ENCODE results near the gene COX6A1.

Gene COX6A1

DNA sequence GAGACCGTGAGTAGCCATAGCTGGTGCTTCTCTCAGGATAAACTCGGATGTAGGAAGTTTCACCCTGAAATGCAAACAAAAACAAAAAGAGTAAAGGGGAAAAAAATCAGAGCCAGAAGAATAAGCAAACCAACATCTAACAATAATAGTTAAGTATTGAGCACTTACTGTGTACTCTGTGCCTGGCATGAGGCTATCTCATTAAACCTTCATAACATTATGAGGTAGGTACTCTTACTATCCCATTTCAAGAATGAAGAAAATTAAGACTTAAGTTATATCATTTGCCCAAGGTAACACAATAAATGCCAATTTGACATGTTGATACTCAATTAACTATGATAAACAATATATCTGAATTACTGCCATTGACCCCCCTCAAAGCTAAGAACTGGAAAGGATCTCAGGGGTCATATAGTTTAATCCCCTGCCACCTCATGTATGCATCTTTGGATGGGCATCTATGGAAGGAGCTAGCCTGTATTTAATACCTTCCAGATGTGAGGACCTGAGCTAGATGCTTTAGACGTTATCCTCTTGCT, 24.3 kb downstream of the COX6A1 start:
- H3K27me3 Mint-ChIP-seq = no peaks in the 10 kb centered on the region
- peaks cover 87% of the 10 kb centered on the region for H3K36me3 Mint-ChIP-seq (ENCODE audit: insufficient read depth)
- no peaks in the 10 kb centered on the region for H3K9me3 Mint-ChIP-seq
- no peak for ATAC-seq (replicated peaks; ENCODE audit: extremely low read depth, poor library complexity, severe bottlenecking)
- H3K27ac Mint-ChIP-seq (ENCODE audit: low read depth) = no peak overlapping the region
- no peak for DNase-seq (ENCODE audit: low spot score in 2 of 2)
- peaks cover 23% of the 10 kb centered on the region for H3K4me1 Mint-ChIP-seq
- H3K4me3 Mint-ChIP-seq = no peak overlapping the region

DNA sequence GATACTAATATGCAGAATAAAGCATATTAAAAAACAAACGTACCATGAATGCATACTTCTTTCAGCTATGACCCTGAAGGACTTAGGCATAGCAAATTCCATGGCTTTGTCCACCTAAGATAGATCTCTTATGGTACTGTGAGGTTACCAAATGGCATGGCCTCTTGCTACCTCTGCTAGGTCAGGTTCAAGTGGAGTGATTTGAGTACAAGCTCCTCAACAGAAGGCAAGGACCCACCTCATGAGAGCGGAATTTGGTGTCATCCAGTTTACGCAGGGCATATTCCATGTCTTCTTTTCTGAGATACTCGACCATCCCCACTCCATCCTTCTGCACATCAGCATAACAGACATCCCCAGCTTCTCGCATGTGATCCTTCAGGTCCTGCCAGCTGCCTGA, 25.8 kb downstream of the COX6A1 start:
- no peaks in the 10 kb centered on the region for H3K9me3 Mint-ChIP-seq
- no peak overlapping the region for H3K4me3 Mint-ChIP-seq
- peaks cover 37% of the 10 kb centered on the region for H3K4me1 Mint-ChIP-seq
- no peaks in the 10 kb centered on the region for H3K27me3 Mint-ChIP-seq
- H3K27ac Mint-ChIP-seq (ENCODE audit: low read depth) = no peak overlapping the region
- H3K36me3 Mint-ChIP-seq (ENCODE audit: insufficient read depth) = peaks cover 78% of the 10 kb centered on the region
- DNase-seq (ENCODE audit: low spot score in 2 of 2) (no peak), ATAC-seq (replicated peaks; ENCODE audit: extremely low read depth, poor library complexity, severe bottlenecking) (no peak)

DNA sequence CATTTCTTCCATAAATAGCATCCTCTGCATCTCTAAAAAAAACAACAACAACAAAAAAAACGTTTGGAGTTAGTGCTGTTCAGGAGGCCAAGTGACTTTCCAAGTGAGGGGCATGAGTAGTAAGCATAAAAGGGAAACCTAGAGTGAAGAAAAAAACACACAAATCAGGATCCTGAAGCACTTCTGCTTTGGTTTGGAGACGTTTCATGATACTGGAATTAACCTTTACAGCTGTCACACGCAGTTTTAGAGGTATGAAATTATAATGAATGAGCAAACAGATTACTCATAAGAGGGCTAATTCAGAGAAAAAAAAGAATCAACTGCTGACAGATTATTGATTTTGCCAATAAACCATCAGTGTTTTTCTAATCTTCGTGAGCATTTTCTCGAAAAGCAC, 27.8 kb downstream of the COX6A1 start:
- Mint-ChIP-seq H3K27me3 (no peaks in the 10 kb centered on the region), H3K9me3 (no peaks in the 10 kb centered on the region), H3K4me1 (peaks cover 37% of the 10 kb centered on the region), H3K27ac (ENCODE audit: low read depth) (no peak overlapping the region), H3K36me3 (ENCODE audit: insufficient read depth) (peaks cover 68% of the 10 kb centered on the region), H3K4me3 (no peak overlapping the region)
- ATAC-seq (replicated peaks; ENCODE audit: extremely low read depth, poor library complexity, severe bottlenecking) = no peak
- DNase-seq (ENCODE audit: low spot score in 2 of 2) = no peak

DNA sequence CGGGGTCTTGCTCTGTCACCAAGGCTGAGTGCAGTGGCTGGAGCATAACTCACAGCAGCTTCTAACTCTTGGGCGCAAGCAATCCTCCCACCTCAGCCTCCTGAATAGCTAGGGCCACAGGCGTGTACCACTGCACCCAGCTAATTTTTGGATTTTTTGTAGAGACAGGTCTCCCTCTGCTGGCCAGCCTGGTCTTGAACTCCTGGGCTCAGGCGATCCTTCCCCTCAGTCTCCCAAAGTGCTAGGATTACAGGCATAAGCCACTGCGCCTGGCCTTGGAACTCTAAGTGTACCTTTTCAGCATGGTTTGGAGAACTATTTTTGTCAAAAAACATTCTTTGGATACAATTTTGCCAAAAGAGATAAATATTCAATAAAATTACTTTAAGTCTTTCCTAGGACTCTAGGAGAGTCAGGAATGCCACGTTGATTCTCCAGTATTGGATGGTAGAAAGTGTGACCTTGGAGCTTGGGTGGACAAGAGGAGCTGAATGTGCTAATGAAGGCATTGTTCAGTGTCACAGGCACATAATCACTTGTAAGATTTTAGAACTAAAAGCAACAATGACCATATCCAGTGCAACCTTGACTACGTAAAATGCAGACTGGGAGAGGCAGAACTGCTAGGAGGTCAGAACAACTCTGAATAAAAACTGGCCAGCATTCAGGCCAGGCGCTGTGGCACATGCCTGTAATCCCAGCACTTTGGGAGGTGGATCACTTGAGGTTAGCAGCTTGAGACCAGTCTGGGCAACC, 28.8 kb downstream of the COX6A1 start:
- ATAC-seq (replicated peaks; ENCODE audit: extremely low read depth, poor library complexity, severe bottlenecking) = no peak
- Mint-ChIP-seq H3K27me3 (no peaks in the 10 kb centered on the region), H3K36me3 (ENCODE audit: insufficient read depth) (peaks cover 60% of the 10 kb centered on the region), H3K4me3 (no peak overlapping the region), H3K27ac (ENCODE audit: low read depth) (no peak overlapping the region), H3K9me3 (no peaks in the 10 kb centered on the region), H3K4me1 (peaks cover 38% of the 10 kb centered on the region)
- DNase-seq (ENCODE audit: low spot score in 2 of 2) = peak in 1 of 2 donors; percentile 27

DNA sequence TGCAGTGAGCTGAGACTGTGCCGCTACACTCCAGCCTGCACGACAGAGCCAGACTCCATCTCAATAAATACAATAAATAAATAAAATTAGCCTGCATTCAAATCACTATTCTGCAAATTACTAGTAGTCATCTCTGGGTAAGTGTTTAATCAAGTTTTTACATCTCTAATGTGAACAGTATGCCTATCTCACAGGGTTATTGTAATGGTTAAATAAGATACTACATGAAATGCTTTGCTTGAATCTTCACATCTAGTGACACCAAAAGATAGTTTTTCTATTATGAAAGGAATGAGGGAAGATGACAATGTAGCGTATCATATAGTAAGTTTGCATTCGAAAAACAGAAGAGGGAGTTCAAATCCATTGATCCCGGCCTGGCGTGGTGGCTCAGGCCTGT, 29.5 kb downstream of the COX6A1 start:
- DNase-seq (ENCODE audit: low spot score in 2 of 2) (no peak), ATAC-seq (replicated peaks; ENCODE audit: extremely low read depth, poor library complexity, severe bottlenecking) (no peak)
- no peaks in the 10 kb centered on the region for H3K9me3 Mint-ChIP-seq
- peaks cover 53% of the 10 kb centered on the region for H3K36me3 Mint-ChIP-seq (ENCODE audit: insufficient read depth)
- no peaks in the 10 kb centered on the region for H3K27me3 Mint-ChIP-seq
- peak overlapping the region; percentile 88 for H3K27ac Mint-ChIP-seq (ENCODE audit: low read depth)
- H3K4me3 Mint-ChIP-seq = peak overlapping the region; percentile 88
- H3K4me1 Mint-ChIP-seq = peaks cover 45% of the 10 kb centered on the region

DNA sequence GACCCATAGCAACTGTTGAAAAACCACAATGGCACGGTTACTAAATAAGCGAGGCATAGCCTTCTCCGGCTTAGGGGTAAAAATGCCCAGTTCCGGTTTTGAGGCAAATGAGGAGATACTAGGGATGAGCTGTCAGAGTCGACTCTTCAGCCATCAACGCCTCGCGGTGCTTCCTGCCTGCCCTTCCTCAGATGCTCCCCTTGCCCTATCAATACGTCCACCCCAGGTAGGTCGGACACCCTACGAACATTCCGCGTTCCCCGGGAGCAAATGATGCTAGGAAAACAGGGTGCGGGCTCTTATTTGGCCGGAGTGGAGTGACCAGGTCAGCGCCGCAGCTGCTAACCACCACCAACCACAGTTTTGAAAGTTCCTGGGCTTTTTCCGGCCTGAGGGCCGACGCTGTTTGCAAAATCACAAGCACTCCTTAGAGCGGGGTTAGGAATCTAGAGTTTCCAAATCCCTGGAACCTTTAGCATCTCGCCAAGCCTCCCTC, 30.5 kb downstream of the COX6A1 start:
- peaks cover 54% of the 10 kb centered on the region for H3K4me1 Mint-ChIP-seq
- H3K27ac Mint-ChIP-seq (ENCODE audit: low read depth) = peak overlapping the region; percentile 88
- H3K9me3 Mint-ChIP-seq = no peaks in the 10 kb centered on the region
- ATAC-seq (replicated peaks; ENCODE audit: extremely low read depth, poor library complexity, severe bottlenecking) (no peak), DNase-seq (ENCODE audit: low spot score in 2 of 2) (no peak)
- no peaks in the 10 kb centered on the region for H3K27me3 Mint-ChIP-seq
- peaks cover 46% of the 10 kb centered on the region for H3K36me3 Mint-ChIP-seq (ENCODE audit: insufficient read depth)
- peak overlapping the region; percentile 88 for H3K4me3 Mint-ChIP-seq

DNA sequence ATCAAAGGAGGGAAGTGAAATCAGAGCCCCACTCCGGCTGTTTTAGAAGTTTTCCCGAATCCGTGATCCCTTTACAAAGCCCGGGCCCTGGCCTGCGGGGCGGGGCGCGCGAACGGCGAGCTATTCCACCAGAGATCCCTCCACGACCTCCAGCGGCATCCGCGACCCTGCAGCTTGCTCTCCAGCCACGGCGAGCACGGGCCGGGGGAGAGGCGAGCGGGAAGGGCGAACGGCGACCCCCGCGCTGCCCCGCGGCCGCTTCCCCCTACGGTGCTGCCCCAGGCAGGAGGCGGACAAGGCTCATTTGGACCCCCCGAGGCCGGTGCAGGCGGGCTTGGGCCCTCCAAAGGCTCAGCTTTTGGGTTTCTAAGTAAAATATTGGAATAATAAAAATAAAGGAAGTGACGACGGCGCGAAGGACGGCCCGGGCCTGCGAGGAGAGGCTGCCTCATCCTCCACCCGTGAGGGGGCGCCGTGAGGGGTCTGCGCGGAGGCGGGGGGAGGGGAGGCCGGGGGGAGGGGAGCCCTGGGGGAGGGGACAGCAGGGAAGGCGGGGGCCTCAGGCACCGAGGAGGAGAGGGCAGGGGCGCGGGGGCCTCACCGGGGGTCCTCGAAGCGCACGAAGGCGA, 31.0 kb downstream of the COX6A1 start:
- peak overlapping the region; percentile 88 for H3K4me3 Mint-ChIP-seq
- peaks cover 58% of the 10 kb centered on the region for H3K4me1 Mint-ChIP-seq
- peak overlapping the region; percentile 88 for H3K27ac Mint-ChIP-seq (ENCODE audit: low read depth)
- peaks cover 40% of the 10 kb centered on the region for H3K36me3 Mint-ChIP-seq (ENCODE audit: insufficient read depth)
- ATAC-seq (replicated peaks; ENCODE audit: extremely low read depth, poor library complexity, severe bottlenecking) (peak; percentile 46), DNase-seq (ENCODE audit: low spot score in 2 of 2) (no peak)
- no peaks in the 10 kb centered on the region for H3K27me3 Mint-ChIP-seq
- H3K9me3 Mint-ChIP-seq = no peaks in the 10 kb centered on the region

DNA sequence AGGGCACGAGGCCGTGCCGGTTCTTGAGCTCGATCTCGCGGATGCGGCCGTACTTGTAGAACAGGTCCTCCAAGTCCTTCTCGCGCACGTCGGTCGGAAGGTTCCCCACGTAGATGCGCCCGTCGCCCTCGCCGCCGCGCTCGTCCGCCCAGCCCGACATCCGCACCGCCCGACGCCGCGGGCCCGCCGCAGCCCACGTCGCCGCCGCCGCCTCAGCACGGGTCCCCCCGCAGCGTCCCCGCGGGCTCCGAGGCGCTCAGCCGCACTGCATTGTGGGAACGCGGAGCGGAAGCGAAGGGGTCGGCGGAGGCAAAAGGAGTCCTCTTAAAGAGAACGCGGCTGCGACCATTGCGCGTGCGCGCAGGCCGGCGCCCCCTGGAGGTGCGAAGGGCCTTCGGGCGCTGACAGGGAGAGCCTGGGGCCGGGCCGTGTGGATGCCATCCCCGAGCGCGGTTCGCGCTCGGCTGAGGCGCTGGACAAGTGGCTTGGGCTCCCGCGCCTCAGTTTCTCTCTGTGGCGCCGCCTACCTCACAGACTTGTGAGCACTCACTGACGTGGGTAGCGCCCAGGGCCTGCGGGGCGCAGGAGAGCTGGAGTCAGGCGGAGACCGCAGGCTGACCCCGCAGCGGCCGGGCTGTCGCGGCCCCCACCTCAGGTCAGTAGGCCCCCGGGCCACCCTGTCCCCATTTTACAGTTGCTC, 31.7 kb downstream of the COX6A1 start, which contains the start of gene SRSF9:
Gene SRSF9 (minus strand): TSS at position 299 of the 700 bp plus-strand sequence. CDS start 139 bp downstream, at position 160.
- H3K36me3 Mint-ChIP-seq (ENCODE audit: insufficient read depth) = peaks cover 34% of the 10 kb centered on the region
- ATAC-seq (replicated peaks; ENCODE audit: extremely low read depth, poor library complexity, severe bottlenecking) (peak; percentile 92), DNase-seq (ENCODE audit: low spot score in 2 of 2) (peak; percentile 94 to 96)
- peak within 1 kb of the TSS; percentile 88 for H3K27ac Mint-ChIP-seq (ENCODE audit: low read depth)
- H3K4me1 Mint-ChIP-seq = peaks cover 58% of the 10 kb centered on the region
- H3K4me3 Mint-ChIP-seq = peak within 1 kb of the TSS; percentile 88
- H3K9me3 Mint-ChIP-seq = no peaks in the 10 kb centered on the region
- H3K27me3 Mint-ChIP-seq = no peaks in the 10 kb centered on the region

DNA sequence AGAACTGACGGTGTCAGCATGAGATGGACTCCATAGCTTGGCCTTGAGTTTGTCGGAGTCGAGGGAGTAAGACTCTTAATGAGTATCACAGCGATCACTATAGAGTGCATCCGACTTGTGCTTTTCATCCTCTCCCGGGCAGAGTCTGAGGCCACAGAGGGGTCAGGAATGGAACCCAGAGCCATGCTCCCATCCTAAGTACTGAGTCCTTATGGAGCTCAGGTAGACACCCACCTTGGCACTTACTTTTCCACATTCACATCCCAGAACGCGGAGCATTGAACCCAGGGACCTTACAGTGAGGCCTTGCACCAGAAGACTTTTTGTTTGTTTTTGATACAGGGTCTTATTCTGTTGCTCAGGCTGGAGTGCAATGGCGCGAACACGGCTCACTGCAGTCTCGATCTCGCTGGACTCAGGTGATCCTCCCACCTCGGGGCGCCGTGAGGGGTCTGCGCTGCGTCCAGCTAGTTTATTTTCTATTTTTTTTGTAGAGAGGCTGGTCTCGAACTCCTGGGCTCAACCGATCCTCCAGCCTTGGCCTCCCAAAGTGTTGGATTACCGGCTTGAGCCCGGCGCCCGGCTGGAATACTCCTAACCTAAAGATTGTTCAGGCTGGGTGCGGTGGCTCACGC, 32.4 kb downstream of the COX6A1 start:
- Mint-ChIP-seq H3K4me3 (peak overlapping the region; percentile 88), H3K9me3 (no peaks in the 10 kb centered on the region), H3K27ac (ENCODE audit: low read depth) (peak overlapping the region; percentile 88), H3K4me1 (peaks cover 60% of the 10 kb centered on the region), H3K27me3 (no peaks in the 10 kb centered on the region), H3K36me3 (ENCODE audit: insufficient read depth) (peaks cover 27% of the 10 kb centered on the region)
- DNase-seq (ENCODE audit: low spot score in 2 of 2) (peak in 1 of 2 donors; percentile 33), ATAC-seq (replicated peaks; ENCODE audit: extremely low read depth, poor library complexity, severe bottlenecking) (no peak)

DNA sequence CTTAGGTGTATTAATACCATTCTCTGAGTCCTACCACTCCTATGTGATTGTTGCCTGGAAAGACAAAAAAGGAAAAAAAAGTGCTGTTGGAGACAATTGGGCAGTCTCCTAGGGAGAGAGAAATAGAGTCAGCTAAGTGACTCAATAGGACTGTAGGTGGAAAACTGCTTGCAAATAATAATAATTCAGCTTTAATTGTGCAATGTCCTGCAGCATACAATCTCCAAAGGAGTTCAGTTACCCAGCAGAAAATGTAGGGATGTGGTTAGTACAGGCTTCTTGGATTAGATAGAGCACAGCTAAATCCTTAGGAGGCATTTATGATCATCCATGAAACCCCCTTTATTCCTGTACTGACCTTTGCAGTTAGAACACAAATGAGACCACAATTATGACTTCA, 34.6 kb downstream of the COX6A1 start:
- H3K36me3 Mint-ChIP-seq (ENCODE audit: insufficient read depth) = peaks cover 18% of the 10 kb centered on the region
- no peaks in the 10 kb centered on the region for H3K9me3 Mint-ChIP-seq
- ATAC-seq (replicated peaks; ENCODE audit: extremely low read depth, poor library complexity, severe bottlenecking) = no peak
- H3K4me3 Mint-ChIP-seq = no peak overlapping the region
- no peaks in the 10 kb centered on the region for H3K27me3 Mint-ChIP-seq
- peaks cover 43% of the 10 kb centered on the region for H3K4me1 Mint-ChIP-seq
- H3K27ac Mint-ChIP-seq (ENCODE audit: low read depth) = no peak overlapping the region
- DNase-seq (ENCODE audit: low spot score in 2 of 2) = no peak

DNA sequence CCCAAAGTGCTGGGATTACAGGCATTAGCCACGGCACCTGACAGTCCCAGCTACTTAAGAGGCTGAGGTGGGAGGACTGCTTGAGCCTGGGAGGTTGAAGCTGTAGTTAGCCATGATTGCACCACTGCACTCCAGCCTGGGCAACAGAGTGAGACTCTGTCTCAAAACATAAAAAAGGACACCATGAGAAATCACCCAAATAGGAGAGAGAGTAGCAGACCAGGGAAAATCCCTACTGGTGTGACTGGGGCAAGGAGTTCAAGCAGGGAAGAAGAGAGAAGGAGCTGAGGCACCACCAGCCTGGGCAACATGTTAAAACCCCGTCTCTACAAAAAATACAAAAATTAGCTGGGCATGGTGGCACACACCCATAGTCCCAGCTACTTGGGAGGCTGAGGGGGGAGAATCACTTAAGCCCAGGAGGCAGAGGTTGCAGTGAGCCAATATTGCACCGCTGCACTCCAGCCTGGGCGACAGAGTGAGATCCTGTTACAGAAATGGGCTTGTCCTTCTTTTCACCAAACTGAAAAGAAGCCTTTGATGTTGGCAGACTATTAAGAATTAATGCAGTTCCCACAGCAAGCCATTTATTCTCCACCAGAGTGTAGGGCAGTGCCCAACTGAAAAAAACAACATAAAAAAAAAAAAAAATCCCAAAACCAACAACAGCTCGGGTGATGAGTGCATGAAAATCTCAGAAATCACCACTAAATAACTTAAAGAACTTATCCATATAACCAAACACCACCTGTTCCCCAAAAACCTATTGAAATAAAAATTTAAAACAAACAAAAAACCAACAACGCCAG, 36.1 kb downstream of the COX6A1 start:
- no peak overlapping the region for H3K4me3 Mint-ChIP-seq
- no peaks in the 10 kb centered on the region for H3K9me3 Mint-ChIP-seq
- ATAC-seq (replicated peaks; ENCODE audit: extremely low read depth, poor library complexity, severe bottlenecking) = no peak
- H3K36me3 Mint-ChIP-seq (ENCODE audit: insufficient read depth) = peaks cover 9% of the 10 kb centered on the region
- H3K27ac Mint-ChIP-seq (ENCODE audit: low read depth) = no peak overlapping the region
- peaks cover 33% of the 10 kb centered on the region for H3K4me1 Mint-ChIP-seq
- no peaks in the 10 kb centered on the region for H3K27me3 Mint-ChIP-seq
- no peak for DNase-seq (ENCODE audit: low spot score in 2 of 2)
